ENCODE measurements around the gene AARSD1. TPM values are rescaled to one million over a fixed set of nuclear protein-coding genes. Genes with fewer than 3 reads are reported as not detected.
"Not testable (repeated sequence)": the region's sequence is repeated elsewhere in the genome, so short reads cannot be mapped to it uniquely, and the experiment has no call there.

AARSD1 gene
- total and polyA plus RNA-seq, 2 donors (not counting 1 experiment from before 2014, with no cell fraction given), result 56.5 to 60.0 TPM

DNA sequence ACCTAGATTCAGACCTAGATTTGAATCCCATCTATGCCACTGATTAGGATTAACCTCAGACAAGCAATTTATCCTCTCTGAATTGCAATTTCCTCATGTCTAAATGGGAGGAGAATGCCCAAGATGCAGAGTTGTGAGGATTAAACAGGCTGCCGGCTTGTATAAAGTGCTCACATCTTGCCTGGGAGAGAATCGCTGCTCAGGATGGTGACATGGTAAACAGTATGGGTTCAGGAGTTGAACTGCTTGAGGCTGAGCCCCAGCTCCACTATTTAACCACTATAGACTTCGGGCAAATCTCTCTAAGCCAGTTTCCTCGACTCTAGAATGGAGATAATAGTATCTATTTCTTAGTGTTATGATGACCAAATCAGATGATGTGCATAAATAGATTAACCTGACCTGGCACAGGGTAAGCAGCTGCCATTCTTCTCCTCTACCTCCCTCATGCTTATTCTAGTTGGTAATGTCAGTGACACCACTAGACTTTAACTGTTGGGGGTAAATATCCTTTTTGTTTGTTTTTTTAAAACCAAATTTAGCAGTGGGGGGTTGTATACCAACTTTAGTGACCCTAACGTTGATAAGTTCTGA lies 33.2 kb upstream of the AARSD1 start:
- ATAC-seq (ENCODE audit: low read depth) (no peak), DNase-seq (no peak)
- no peaks in the 10 kb centered on the region for H3K9me3 ChIP-seq (ENCODE audit: control extremely low read depth in 1 of 3, control insufficient read depth in 2 of 3, insufficient read depth in 1 of 3, low read length in 2 of 3)
- H3K36me3 ChIP-seq (replicated peaks in 1 of 2; ENCODE audit: control extremely low read depth in 1 of 2, control insufficient read depth in 1 of 2, extremely low read depth in 1 of 2, insufficient read depth in 2 of 2, low read length in 1 of 2), result peaks cover 4 to 38% of the 10 kb centered on the region in 2 experiments
- Mint-ChIP-seq H3K4me1 (peaks cover 40% of the 10 kb centered on the region), H3K27ac (peak overlapping the region; percentile 88), H3K4me3 (peak overlapping the region; percentile 96), H3K27me3 (no peaks in the 10 kb centered on the region), H3K9me3 (ENCODE audit: insufficient read depth) (no peaks in the 10 kb centered on the region)
- peaks cover 20 to 22% of the 10 kb centered on the region in 2 donors for H3K4me1 ChIP-seq (ENCODE audit: control insufficient read depth in 2 of 2, insufficient read depth in 2 of 2, low read length in 2 of 2)
- POLR2A ChIA-PET, result interaction anchor here (0.6 to 2.3 kb wide), 23 partner anchors 9 to 487 kb away, joined by 3 to 24 read pairs (median 7); partner anchors contain the start of genes AARSD1, BRCA1, DHX8 and IFI35
- TF ChIP-seq EZH2 (IDR thresholded peaks at IDR 0.05; ENCODE audit: borderline replicate concordance, insufficient read depth, low read depth, low read length, poor library complexity, severe bottlenecking), result no peak
- TF ChIP-seq, protein P1, sequence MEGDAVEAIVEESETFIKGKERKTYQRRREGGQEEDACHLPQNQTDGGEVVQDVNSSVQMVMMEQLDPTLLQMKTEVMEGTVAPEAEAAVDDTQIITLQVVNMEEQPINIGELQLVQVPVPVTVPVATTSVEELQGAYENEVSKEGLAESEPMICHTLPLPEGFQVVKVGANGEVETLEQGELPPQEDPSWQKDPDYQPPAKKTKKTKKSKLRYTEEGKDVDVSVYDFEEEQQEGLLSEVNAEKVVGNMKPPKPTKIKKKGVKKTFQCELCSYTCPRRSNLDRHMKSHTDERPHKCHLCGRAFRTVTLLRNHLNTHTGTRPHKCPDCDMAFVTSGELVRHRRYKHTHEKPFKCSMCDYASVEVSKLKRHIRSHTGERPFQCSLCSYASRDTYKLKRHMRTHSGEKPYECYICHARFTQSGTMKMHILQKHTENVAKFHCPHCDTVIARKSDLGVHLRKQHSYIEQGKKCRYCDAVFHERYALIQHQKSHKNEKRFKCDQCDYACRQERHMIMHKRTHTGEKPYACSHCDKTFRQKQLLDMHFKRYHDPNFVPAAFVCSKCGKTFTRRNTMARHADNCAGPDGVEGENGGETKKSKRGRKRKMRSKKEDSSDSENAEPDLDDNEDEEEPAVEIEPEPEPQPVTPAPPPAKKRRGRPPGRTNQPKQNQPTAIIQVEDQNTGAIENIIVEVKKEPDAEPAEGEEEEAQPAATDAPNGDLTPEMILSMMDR (IDR thresholded peaks at IDR 0.05), result no peak
- CTCF ChIA-PET, result interaction anchor here (0.6 to 3.8 kb wide), 33 partner anchors 9 to 549 kb away, joined by 3 to 54 read pairs (median 5); partner anchors contain the start of genes AARSD1, AOC2, BECN1 and DHX8
- H4K20me1 ChIP-seq (ENCODE audit: control insufficient read depth, insufficient read depth, low read length, poor library complexity, severe bottlenecking), result peaks cover 21% of the 10 kb centered on the region
- peak overlapping the region in 4 of 5 experiments; percentile 41 to 70 (median 47) for H3K4me3 ChIP-seq (ENCODE audit: control extremely low read depth in 1 of 5, extremely low read depth in 1 of 5, insufficient read depth in 1 of 5, low read depth in 2 of 5, low read length in 4 of 5)
- no CpG with 5 or more reads among the region's 5 CpGs for WGBS (ENCODE audit: insufficient coverage)
- H3K27me3 ChIP-seq (replicated peaks in 1 of 4; ENCODE audit: control extremely low read depth in 1 of 4, control insufficient read depth in 3 of 4, insufficient read depth in 4 of 4, low read length in 3 of 4), result no peaks in the 10 kb centered on the region
- peak overlapping the region; percentile 41 for H2AFZ ChIP-seq (ENCODE audit: insufficient read depth, low read depth, low read length, poor library complexity, severe bottlenecking)
- H3K4me2 ChIP-seq (replicated peaks; ENCODE audit: low read depth, low read length, poor library complexity, severe bottlenecking), result peak overlapping the region; percentile 62
- H3K79me2 ChIP-seq (ENCODE audit: control insufficient read depth, insufficient read depth, low read length), result peaks cover 17% of the 10 kb centered on the region
- H3K9ac ChIP-seq (ENCODE audit: low read length), result peak overlapping the region; percentile 43
- intact Hi-C loops (cut with micrococcal nuclease), result loop anchor here (5.0 to 10.0 kb wide), 2 partner anchors 423 to 610 kb away; partner anchors contain the start of genes PSMC3IP and STAT3
- peak overlapping the region; percentile 41 to 58 for H3K27ac ChIP-seq (ENCODE audit: low read length in 2 of 2)

DNA sequence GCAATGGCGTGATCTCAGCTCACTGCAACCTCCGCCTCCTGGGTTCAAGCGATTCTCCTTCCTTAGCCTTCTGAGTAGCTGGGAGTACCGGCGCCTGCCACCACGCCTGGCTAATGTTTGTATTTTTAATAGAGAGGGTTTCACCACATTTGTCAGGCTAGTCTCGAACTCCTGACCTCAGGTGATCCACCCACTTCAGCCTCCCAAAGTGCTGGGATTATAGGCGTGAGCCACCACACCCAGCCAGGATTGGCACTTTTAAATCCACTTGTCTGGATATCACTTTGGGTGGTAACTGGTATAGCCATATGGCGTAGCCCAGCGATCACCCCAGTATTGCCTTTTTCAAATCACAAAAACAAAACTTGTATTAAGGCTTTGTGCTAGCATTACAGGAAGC lies 29.7 kb upstream of the AARSD1 start:
- ATAC-seq (ENCODE audit: low read depth); H3K9me3 ChIP-seq (ENCODE audit: control extremely low read depth in 1 of 3, control insufficient read depth in 2 of 3, insufficient read depth in 1 of 3, low read length in 2 of 3); H3K27me3 Mint-ChIP-seq; DNase-seq; H3K9me3 Mint-ChIP-seq (ENCODE audit: insufficient read depth); H3K4me2 ChIP-seq (replicated peaks; ENCODE audit: low read depth, low read length, poor library complexity, severe bottlenecking); H3K4me3 Mint-ChIP-seq; H3K9ac ChIP-seq (ENCODE audit: low read length); H4K20me1 ChIP-seq (ENCODE audit: control insufficient read depth, insufficient read depth, low read length, poor library complexity, severe bottlenecking); H2AFZ ChIP-seq (ENCODE audit: insufficient read depth, low read depth, low read length, poor library complexity, severe bottlenecking); POLR2A ChIA-PET; H3K27ac Mint-ChIP-seq; CTCF ChIA-PET; H3K27me3 ChIP-seq (replicated peaks in 1 of 4; ENCODE audit: control extremely low read depth in 1 of 4, control insufficient read depth in 3 of 4, insufficient read depth in 4 of 4, low read length in 3 of 4); H3K4me3 ChIP-seq (ENCODE audit: control extremely low read depth in 1 of 5, extremely low read depth in 1 of 5, insufficient read depth in 1 of 5, low read depth in 2 of 5, low read length in 4 of 5): not testable (repeated sequence)
- intact Hi-C loops (cut with micrococcal nuclease), result loop anchor here (10.0 kb wide), 1 partner anchor 419 kb away; the partner anchor contains the start of gene PSMC3IP
- H3K36me3 ChIP-seq (replicated peaks in 1 of 2; ENCODE audit: control extremely low read depth in 1 of 2, control insufficient read depth in 1 of 2, extremely low read depth in 1 of 2, insufficient read depth in 2 of 2, low read length in 1 of 2), result peaks cover 19 to 38% of the 10 kb centered on the region in 2 experiments
- H3K27ac ChIP-seq (ENCODE audit: low read length in 2 of 2), result peak overlapping the region in 1 of 2 donors; percentile 6
- peaks cover 39% of the 10 kb centered on the region for H3K4me1 Mint-ChIP-seq
- 93% methylated on average over 2 of the region's 10 CpGs for WGBS (ENCODE audit: insufficient coverage)
- peaks cover 38% of the 10 kb centered on the region for H3K79me2 ChIP-seq (ENCODE audit: control insufficient read depth, insufficient read depth, low read length)
- peaks cover 19 to 21% of the 10 kb centered on the region in 2 donors for H3K4me1 ChIP-seq (ENCODE audit: control insufficient read depth in 2 of 2, insufficient read depth in 2 of 2, low read length in 2 of 2)

Data from B cell (primary cell).